Measurements from ENCODE around the gene SBF2.
"Not testable (repeated sequence)": the region's sequence is repeated elsewhere in the genome, so short reads cannot be mapped to it uniquely, and the experiment has no call there.

The SBF2 gene

GRCh38 chr11:10162222-10162621, 131.8 kb downstream of the SBF2 start:
- no peak for DNase-seq

GRCh38 chr11:10160350-10160749, 133.7 kb downstream of the SBF2 start:
- no peak for DNase-seq

DNA sequence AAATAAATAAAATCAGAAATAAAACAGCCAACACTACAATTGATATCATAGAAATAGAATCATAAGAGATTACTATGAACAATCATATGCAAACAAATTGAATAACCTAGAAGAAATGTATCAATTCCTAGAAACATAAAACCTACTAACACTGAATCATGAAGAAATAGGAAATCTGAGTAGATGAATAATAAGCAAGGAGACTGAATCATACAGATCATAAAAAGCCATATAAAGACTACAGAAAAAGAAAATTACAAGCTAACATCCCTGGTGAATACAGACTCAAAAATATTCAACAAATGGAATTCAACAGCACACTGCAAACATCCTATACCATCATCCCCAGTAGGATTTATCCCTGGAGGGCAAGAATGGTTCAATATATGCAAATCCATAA, 135.6 kb downstream of the SBF2 start:
- no peak for DNase-seq

- peak; percentile 25 for DNase-seq
Measured at GRCh38 chr11:10155793-10156490, 138.1 kb downstream of the SBF2 start.

DNA sequence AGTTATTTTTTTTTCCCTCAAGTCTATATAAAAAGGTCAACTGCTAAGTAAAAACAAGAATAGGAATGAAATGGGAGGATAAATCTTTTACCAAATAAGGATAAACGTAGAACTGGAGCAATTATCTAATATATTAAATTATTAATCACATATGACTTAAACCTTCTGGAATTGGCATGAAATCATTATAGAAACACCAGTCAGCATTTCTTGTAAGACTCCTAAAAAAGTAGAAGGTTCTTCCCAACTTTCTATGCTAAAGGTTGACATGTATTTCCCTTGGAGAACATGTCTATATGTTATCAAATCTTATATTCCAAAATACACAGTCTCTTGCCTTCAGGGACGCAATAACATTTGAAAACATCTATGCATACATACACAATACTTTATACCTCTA, 143.2 kb downstream of the SBF2 start:
- DNase-seq, result no peak

DNA sequence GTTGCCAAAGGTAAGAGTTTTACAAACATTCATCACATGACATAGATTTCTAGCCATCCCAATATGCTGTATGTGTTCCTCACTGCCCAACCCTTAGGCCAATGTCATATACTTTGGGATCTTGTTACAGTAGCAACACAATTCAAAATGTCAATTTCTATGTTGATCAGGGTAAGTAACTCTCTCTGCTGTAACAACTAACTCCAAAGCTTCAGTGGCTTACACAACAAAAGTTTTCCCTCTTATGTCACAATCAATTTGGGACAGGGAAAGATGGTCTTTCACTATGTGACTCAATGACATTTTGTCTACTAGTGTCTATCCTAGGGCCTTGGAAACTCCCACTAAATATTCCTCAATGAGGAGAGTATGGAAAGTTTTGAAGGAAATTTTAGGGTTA, 144.5 kb downstream of the SBF2 start:
- DNase-seq, result no peak

DNA sequence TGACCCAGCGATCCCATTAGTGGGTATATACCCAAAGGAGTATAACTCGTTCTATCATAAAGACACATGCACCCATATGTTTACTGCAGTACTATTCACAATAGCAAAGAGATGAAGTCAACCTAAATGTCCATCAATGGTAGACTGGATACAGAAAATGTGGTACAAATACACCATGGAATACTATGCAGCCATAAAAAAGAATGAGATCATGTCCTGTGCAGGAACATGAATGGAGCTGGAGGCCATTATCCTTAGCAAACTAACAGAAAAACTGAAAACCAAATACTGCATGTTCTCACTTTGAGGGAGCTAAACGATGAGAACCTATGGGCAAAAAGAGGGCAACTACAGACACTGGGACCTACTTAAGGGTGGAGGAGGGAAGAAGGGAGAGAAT, 146.8 kb downstream of the SBF2 start:
- DNase-seq, result no peak

- DNase-seq, result no peak
Measured at GRCh38 chr11:10144954-10145353, 149.1 kb downstream of the SBF2 start.

GRCh38 chr11:10139656-10140055, 154.4 kb downstream of the SBF2 start:
- no peak for DNase-seq

- no peak for DNase-seq
Measured at GRCh38 chr11:10139143-10139542, 154.9 kb downstream of the SBF2 start.

GRCh38 chr11:10134975-10135481, 159.0 kb downstream of the SBF2 start:
- no peak for DNase-seq

- not testable (repeated sequence) for DNase-seq
Measured at GRCh38 chr11:10134226-10134625, 159.8 kb downstream of the SBF2 start.

DNA sequence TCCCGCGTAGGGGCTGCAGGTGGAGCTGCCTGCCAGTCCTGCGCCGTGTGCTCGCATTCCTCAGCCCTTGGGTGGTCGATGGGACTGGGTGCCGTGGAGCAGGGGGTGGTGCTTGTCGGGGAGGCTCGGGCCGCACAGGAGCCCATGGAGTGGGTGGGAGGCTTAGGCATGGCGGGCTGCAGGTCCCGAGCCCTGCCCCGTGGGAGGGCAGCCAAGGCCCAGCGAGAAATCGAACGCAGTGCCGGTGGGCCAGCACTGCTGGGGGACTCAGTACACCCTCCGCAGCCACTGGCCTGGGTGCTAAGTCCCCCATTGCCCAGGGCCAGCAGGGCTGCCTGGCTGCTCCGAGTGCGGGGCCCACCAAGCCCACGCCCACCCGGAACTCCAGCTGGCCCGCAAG, 160.8 kb downstream of the SBF2 start:
- DNase-seq, result not testable (repeated sequence)

GRCh38 chr11:10130875-10131274, 163.1 kb downstream of the SBF2 start:
- DNase-seq, result no peak

- not testable (repeated sequence) for DNase-seq
Measured at GRCh38 chr11:10129184-10129583, 164.8 kb downstream of the SBF2 start.

- no peak for DNase-seq
Measured at GRCh38 chr11:10125522-10126133, 168.4 kb downstream of the SBF2 start.

- no peak for DNase-seq
Measured at GRCh38 chr11:10122326-10123197, 171.5 kb downstream of the SBF2 start.

GRCh38 chr11:10118865-10119264, 175.2 kb downstream of the SBF2 start:
- DNase-seq, result no peak

DNA sequence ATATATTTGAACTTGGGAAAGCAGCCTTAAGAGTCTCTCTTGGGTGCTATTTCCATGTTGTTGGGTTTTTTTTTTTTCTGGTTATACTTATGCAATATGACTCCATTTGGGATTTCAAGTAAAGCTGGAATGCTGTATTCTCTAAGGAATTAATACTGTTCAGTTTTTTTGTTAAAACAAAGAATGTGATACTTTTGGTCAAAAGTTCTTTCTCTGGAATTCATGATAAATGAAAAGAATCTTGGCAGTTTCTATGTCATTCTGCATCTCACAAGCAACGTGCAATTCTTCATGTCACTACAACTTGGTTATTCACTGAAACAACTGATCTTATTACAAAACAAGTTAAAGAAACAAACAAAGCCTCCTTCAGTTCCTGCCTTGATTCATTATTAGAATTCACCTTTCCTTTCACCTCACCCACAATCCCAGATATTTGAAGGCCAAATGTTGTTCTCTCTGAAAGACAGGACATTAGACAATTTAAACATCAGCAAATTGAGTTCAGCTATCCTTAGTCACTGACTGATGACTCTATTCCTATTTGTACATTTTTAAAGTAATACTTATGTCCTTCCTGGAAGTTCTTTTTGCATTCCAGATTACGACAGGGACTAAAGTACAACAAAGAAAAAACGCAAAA, 176.2 kb downstream of the SBF2 start:
- no peak for DNase-seq

GRCh38 chr11:10116588-10116987, 177.4 kb downstream of the SBF2 start:
- no peak for DNase-seq

- DNase-seq, result no peak
Measured at GRCh38 chr11:10114593-10115404, 179.2 kb downstream of the SBF2 start.

- DNase-seq, result no peak
Measured at GRCh38 chr11:10113852-10114251, 180.2 kb downstream of the SBF2 start.
